Measurements from ENCODE around the gene LINC01488. TPM values are rescaled to one million over a fixed set of nuclear protein-coding genes. Genes with fewer than 3 reads are reported as not detected.

LINC01488 gene
- total and polyA plus RNA-seq, 10 of the 15 experiments (the other 5 are each of a cell fraction or from before 2014, with no cell fraction given) = not detected

DNA sequence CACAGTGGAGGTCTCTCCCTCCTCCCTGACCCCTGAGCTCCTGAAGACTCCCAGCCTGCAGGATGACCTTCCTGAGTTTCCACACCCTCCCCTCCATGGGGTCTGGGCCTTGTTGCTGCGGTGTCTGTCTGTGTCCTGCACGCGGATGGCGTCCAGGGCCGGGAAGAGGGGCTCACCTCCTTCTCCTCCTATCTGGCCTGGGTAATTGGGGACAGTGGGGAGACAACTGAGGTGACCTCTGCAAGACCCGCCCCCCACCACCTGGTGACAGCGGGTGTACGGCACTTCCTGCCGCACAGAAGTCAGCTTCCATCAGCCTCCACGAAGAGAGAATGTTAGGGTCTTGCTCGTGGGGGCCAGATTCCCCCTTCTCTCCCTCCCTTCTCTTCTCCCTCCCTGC is 31.7 kb downstream of the LINC01488 start (continued):
- TF ChIP-seq, protein P1, sequence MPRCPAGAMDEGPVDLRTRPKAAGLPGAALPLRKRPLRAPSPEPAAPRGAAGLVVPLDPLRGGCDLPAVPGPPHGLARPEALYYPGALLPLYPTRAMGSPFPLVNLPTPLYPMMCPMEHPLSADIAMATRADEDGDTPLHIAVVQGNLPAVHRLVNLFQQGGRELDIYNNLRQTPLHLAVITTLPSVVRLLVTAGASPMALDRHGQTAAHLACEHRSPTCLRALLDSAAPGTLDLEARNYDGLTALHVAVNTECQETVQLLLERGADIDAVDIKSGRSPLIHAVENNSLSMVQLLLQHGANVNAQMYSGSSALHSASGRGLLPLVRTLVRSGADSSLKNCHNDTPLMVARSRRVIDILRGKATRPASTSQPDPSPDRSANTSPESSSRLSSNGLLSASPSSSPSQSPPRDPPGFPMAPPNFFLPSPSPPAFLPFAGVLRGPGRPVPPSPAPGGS (IDR thresholded peaks at IDR 0.05; ENCODE audit: borderline replicate concordance, insufficient read depth, low read depth, low read length, poor library complexity, severe bottlenecking) = no peak
- TF ChIP-seq CHD1 (IDR thresholded peaks at IDR 0.05; ENCODE audit: low read depth, low read length) (no peak), HDAC2 (IDR thresholded peaks at IDR 0.05) (no peak)
- TF ChIP-seq, protein P2, sequence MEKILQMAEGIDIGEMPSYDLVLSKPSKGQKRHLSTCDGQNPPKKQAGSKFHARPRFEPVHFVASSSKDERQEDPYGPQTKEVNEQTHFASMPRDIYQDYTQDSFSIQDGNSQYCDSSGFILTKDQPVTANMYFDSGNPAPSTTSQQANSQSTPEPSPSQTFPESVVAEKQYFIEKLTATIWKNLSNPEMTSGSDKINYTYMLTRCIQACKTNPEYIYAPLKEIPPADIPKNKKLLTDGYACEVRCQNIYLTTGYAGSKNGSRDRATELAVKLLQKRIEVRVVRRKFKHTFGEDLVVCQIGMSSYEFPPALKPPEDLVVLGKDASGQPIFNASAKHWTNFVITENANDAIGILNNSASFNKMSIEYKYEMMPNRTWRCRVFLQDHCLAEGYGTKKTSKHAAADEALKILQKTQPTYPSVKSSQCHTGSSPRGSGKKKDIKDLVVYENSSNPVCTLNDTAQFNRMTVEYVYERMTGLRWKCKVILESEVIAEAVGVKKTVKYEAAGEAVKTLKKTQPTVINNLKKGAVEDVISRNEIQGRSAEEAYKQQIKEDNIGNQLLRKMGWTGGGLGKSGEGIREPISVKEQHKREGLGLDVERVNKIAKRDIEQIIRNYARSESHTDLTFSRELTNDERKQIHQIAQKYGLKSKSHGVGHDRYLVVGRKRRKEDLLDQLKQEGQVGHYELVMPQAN (conservative IDR thresholded peaks at IDR 0.05) = no peak
- TF ChIP-seq, protein P3, sequence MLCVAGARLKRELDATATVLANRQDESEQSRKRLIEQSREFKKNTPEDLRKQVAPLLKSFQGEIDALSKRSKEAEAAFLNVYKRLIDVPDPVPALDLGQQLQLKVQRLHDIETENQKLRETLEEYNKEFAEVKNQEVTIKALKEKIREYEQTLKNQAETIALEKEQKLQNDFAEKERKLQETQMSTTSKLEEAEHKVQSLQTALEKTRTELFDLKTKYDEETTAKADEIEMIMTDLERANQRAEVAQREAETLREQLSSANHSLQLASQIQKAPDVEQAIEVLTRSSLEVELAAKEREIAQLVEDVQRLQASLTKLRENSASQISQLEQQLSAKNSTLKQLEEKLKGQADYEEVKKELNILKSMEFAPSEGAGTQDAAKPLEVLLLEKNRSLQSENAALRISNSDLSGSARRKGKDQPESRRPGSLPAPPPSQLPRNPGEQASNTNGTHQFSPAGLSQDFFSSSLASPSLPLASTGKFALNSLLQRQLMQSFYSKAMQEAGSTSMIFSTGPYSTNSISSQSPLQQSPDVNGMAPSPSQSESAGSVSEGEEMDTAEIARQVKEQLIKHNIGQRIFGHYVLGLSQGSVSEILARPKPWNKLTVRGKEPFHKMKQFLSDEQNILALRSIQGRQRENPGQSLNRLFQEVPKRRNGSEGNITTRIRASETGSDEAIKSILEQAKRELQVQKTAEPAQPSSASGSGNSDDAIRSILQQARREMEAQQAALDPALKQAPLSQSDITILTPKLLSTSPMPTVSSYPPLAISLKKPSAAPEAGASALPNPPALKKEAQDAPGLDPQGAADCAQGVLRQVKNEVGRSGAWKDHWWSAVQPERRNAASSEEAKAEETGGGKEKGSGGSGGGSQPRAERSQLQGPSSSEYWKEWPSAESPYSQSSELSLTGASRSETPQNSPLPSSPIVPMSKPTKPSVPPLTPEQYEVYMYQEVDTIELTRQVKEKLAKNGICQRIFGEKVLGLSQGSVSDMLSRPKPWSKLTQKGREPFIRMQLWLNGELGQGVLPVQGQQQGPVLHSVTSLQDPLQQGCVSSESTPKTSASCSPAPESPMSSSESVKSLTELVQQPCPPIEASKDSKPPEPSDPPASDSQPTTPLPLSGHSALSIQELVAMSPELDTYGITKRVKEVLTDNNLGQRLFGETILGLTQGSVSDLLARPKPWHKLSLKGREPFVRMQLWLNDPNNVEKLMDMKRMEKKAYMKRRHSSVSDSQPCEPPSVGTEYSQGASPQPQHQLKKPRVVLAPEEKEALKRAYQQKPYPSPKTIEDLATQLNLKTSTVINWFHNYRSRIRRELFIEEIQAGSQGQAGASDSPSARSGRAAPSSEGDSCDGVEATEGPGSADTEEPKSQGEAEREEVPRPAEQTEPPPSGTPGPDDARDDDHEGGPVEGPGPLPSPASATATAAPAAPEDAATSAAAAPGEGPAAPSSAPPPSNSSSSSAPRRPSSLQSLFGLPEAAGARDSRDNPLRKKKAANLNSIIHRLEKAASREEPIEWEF (IDR thresholded peaks at IDR 0.05; ENCODE audit: insufficient replicate concordance, low read depth, low read length) = no peak
